HepG2 (cell line): ENCODE measurements around the gene PSMC4. TPM values are rescaled to one million over a fixed set of nuclear protein-coding genes. Genes with fewer than 3 reads are reported as not detected.

Experiments used
- AGO2 ChIP-seq: fragments of 200-400 bp; formaldehyde crosslinking; optimal IDR thresholded peaks from 2 replicates; pipeline ENCODE3; 2017; ENCODE audit warnings: mild to moderate bottlenecking, low read depth, low read length, moderate library complexity
- DNMT3B ChIP-seq: conservative IDR thresholded peaks from 2 replicates; pipeline ENCODE4 v1.6.1; 2016; ENCODE audit warnings: missing biosample characterization, control low read depth
- EP300 ChIP-seq, 3 experiments: sonication (generic) in 1 of 3; formaldehyde crosslinking in 1 of 3; IDR thresholded peaks; 2 replicates each; pipeline versions ENCODE4 v1.5.1 to v1.6.1; 2011 to 2020; ENCODE audit warnings: low read depth in 2 of 3, low read length in 2 of 3, borderline replicate concordance in 1 of 3, improper control_type of control experiment in 1 of 3, mild to moderate bottlenecking in 1 of 3, missing genetic modification reagents in 1 of 3, moderate library complexity in 1 of 3
- KDM5A ChIP-seq: fragments of 200-600 bp; sonication (generic); IDR thresholded peaks from 2 replicates; pipeline ENCODE4 v1.7.0; 2018; ENCODE audit warnings: antibody characterized with exemption, mild to moderate bottlenecking, low read length, borderline replicate concordance
- NCOA5 ChIP-seq: sonication (generic); formaldehyde crosslinking; IDR thresholded peaks from 2 replicates; pipeline ENCODE4 v1.4.0; 2020; ENCODE audit warnings: missing genetic modification reagents
- RFX1 ChIP-seq: fragments of 450-650 bp; IDR thresholded peaks from 2 replicates; pipeline ENCODE4 v1.6.1; 2017
- RXRA ChIP-seq: sonication (generic); formaldehyde crosslinking; IDR thresholded peaks from 2 replicates; pipeline ENCODE4 v1.5.1; 2020; ENCODE audit warnings: missing genetic modification reagents
- RXRB ChIP-seq: IDR thresholded peaks from 2 replicates; pipeline ENCODE4 v1.6.1; 2016; ENCODE audit warnings: borderline replicate concordance, missing genetic modification reagents, missing compliant biosample characterization
- ZNF562 ChIP-seq: sonication (generic); formaldehyde crosslinking; IDR thresholded peaks from 2 replicates; pipeline ENCODE4 v1.8.0; 2022; ENCODE audit warnings: missing genetic modification reagents, borderline replicate concordance
- ZNF605 ChIP-seq: sonication (generic); formaldehyde crosslinking; IDR thresholded peaks from 2 replicates; pipeline ENCODE4 v1.8.0; 2022; ENCODE audit warnings: mild to moderate bottlenecking, missing genetic modification reagents
- ZNF615 ChIP-seq: sonication (generic); formaldehyde crosslinking; IDR thresholded peaks from 2 replicates; pipeline ENCODE4 v1.5.0; 2020; ENCODE audit warnings: mild to moderate bottlenecking, missing genetic modification reagents, borderline replicate concordance
- ZNF737 ChIP-seq: sonication (generic); formaldehyde crosslinking; IDR thresholded peaks from 2 replicates; pipeline ENCODE4 v1.5.0; 2020; ENCODE audit warnings: missing genetic modification reagents, mild to moderate bottlenecking, borderline replicate concordance
- polyA plus RNA-seq, 8 experiments: library from polyadenylated mRNA; depleted of rRNA in 3 of 8; stranded (reverse) in 7 of 8; unstranded in 1 of 8; fragments of >200 nt; fragmentation: Illumina TruSeq in 4 of 8; extraction: Trizol in 4 of 8; gene quantifications; 2 replicates each; pipeline versions ENCODE4 v1.2.1 to v1.2.3, GENCODE V29; 2011 to 2016; ENCODE audit warnings: low read depth in 4 of 8, missing spikeins in 1 of 8, mixed read lengths in 1 of 8; ENCODE audit not compliant: insufficient read depth in 1 of 8
- total RNA-seq, 5 experiments: library from RNA; depleted of rRNA; stranded (reverse); fragments of >200 nt; fragmentation: Illumina TruSeq; extraction: Trizol; gene quantifications; 2 replicates each; pipeline ENCODE4 v1.2.3, GENCODE V29; 2016; ENCODE audit warnings: low read depth in 1 of 5
- TF ChIP-seq, protein P1 (sequence below), 2 experiments: fragments of 450-650 bp in 1 of 2; sonication (generic) in 1 of 2; formaldehyde crosslinking; IDR thresholded peaks; 2 replicates each; pipeline versions ENCODE4 v1.5.0 to v1.8.0; 2020 to 2022; ENCODE audit warnings: mild to moderate bottlenecking in 1 of 2, missing genetic modification reagents in 1 of 2
- TF ChIP-seq, protein P2 (sequence below), 2 experiments: sonication (generic) in 1 of 2; formaldehyde crosslinking in 1 of 2; IDR thresholded peaks; 2 replicates each; pipeline versions ENCODE4 v1.6.1 to v1.9.0; 2014 to 2022; ENCODE audit warnings: antibody characterized with exemption in 1 of 2, borderline replicate concordance in 1 of 2, inconsistent platforms in 1 of 2, low read depth in 1 of 2, missing genetic modification reagents in 1 of 2
- TF ChIP-seq, protein P3 (sequence below): sonication (generic); formaldehyde crosslinking; IDR thresholded peaks from 2 replicates; pipeline ENCODE4 v1.4.0; 2020; ENCODE audit warnings: missing genetic modification reagents, borderline replicate concordance
- TF ChIP-seq, protein P4 (sequence below): IDR thresholded peaks from 2 replicates; pipeline ENCODE4 v1.6.1; 2012; ENCODE audit warnings: inconsistent platforms
- TF ChIP-seq, protein P5 (sequence below): sonication (generic); formaldehyde crosslinking; IDR thresholded peaks from 2 replicates; pipeline ENCODE4 v1.4.0; 2020; ENCODE audit warnings: mild to moderate bottlenecking, low read depth, missing genetic modification reagents

The PSMC4 gene
- total and polyA plus RNA-seq, 2 of the 13 experiments (the other 11 are each of a cell fraction or from before 2014, with no cell fraction given): 49.9 to 160 TPM

DNA sequence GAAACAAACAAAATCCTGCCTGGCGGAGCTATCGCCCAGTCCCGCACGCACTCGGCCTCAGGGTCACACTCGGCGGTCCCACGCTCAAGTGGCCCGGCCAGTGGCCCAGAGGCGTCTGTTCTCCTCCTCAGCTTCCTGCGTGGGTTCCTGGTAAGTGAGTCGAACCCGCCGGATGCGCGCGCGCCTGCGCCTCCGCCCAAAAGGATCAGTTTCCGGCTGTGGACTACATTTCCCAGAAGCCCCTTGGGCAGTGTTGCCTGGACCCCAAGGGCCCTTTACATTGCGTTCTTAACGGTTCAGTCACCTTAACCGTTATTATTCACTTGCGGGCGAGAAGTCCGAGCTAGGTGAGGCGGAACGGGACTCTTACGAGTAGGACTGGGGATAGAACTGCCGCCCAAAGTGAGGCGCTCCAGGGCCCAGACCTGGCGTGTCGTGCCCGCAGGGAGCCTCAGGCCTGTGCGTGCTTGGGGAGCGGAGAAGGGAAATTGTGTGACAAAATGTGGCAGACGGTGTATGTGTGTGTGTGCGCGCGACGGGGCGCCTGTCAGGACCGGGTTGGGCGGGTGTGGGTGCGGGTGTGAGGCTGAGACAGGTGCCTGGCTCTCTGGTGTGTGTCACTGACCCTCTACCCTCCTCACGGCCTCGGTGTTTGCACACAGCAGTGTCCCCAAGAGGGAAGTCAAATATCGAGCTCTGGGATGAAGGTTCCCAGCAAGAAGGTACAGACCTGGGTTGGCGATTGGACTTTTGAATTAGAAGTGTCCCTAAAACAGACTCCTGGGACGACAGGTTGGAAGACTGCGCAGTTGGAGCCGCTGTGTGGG is 26.1 kb downstream of the PSMC4 start, which contains the start of gene ZNF546 (continued):
- TF ChIP-seq, protein P1, sequence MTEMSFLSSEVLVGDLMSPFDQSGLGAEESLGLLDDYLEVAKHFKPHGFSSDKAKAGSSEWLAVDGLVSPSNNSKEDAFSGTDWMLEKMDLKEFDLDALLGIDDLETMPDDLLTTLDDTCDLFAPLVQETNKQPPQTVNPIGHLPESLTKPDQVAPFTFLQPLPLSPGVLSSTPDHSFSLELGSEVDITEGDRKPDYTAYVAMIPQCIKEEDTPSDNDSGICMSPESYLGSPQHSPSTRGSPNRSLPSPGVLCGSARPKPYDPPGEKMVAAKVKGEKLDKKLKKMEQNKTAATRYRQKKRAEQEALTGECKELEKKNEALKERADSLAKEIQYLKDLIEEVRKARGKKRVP (CRISPR knock-in tag; IDR thresholded peaks at IDR 0.05): peak in 1 of 2 experiments; percentile 23; a peak in 1 of 4 replicates
- TF ChIP-seq RFX1: no peak
- no peak for TF ChIP-seq ZNF737 (CRISPR knock-in tag)
- no peak; the same call in 1 of the 2 replicates for TF ChIP-seq DNMT3B
- TF ChIP-seq RXRB (CRISPR knock-in tag): 0 out of 2 replicates have a peak, but pooled peaks have one; percentile 48
- TF ChIP-seq ZNF562 (CRISPR knock-in tag): no peak
- TF ChIP-seq ZNF615 (CRISPR knock-in tag): no peak
- TF ChIP-seq EP300 (IDR thresholded peaks at IDR 0.05; ENCODE audit: low read depth in 2 of 2, low read length in 2 of 2): no peak
- no peak for TF ChIP-seq EP300 (CRISPR knock-in tag; IDR thresholded peaks at IDR 0.05; ENCODE audit: borderline replicate concordance)
- no peak; the same call in 1 of the 2 replicates for TF ChIP-seq RXRA (CRISPR knock-in tag)
- TF ChIP-seq, protein P2, sequence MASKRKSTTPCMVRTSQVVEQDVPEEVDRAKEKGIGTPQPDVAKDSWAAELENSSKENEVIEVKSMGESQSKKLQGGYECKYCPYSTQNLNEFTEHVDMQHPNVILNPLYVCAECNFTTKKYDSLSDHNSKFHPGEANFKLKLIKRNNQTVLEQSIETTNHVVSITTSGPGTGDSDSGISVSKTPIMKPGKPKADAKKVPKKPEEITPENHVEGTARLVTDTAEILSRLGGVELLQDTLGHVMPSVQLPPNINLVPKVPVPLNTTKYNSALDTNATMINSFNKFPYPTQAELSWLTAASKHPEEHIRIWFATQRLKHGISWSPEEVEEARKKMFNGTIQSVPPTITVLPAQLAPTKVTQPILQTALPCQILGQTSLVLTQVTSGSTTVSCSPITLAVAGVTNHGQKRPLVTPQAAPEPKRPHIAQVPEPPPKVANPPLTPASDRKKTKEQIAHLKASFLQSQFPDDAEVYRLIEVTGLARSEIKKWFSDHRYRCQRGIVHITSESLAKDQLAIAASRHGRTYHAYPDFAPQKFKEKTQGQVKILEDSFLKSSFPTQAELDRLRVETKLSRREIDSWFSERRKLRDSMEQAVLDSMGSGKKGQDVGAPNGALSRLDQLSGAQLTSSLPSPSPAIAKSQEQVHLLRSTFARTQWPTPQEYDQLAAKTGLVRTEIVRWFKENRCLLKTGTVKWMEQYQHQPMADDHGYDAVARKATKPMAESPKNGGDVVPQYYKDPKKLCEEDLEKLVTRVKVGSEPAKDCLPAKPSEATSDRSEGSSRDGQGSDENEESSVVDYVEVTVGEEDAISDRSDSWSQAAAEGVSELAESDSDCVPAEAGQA (IDR thresholded peaks at IDR 0.05; ENCODE audit: low read depth): peak; percentile 11; the same call in 1 of the 2 replicates
- TF ChIP-seq, protein P2 (CRISPR knock-in tag; IDR thresholded peaks at IDR 0.05; ENCODE audit: borderline replicate concordance): no peak
- TF ChIP-seq AGO2: peak; percentile 63
- TF ChIP-seq, protein P3, sequence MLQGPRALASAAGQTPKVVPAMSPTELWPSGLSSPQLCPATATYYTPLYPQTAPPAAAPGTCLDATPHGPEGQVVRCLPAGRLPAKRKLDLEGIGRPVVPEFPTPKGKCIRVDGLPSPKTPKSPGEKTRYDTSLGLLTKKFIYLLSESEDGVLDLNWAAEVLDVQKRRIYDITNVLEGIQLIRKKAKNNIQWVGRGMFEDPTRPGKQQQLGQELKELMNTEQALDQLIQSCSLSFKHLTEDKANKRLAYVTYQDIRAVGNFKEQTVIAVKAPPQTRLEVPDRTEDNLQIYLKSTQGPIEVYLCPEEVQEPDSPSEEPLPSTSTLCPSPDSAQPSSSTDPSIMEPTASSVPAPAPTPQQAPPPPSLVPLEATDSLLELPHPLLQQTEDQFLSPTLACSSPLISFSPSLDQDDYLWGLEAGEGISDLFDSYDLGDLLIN (CRISPR knock-in tag): peak; percentile 76; the same call in 1 of the 2 replicates
- peak; percentile 70 for TF ChIP-seq ZNF605 (CRISPR knock-in tag)
- no peak for TF ChIP-seq NCOA5
- TF ChIP-seq, protein P4, sequence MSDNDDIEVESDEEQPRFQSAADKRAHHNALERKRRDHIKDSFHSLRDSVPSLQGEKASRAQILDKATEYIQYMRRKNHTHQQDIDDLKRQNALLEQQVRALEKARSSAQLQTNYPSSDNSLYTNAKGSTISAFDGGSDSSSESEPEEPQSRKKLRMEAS: peak; percentile 56
- peak; percentile 62 for TF ChIP-seq KDM5A
- TF ChIP-seq, protein P5, sequence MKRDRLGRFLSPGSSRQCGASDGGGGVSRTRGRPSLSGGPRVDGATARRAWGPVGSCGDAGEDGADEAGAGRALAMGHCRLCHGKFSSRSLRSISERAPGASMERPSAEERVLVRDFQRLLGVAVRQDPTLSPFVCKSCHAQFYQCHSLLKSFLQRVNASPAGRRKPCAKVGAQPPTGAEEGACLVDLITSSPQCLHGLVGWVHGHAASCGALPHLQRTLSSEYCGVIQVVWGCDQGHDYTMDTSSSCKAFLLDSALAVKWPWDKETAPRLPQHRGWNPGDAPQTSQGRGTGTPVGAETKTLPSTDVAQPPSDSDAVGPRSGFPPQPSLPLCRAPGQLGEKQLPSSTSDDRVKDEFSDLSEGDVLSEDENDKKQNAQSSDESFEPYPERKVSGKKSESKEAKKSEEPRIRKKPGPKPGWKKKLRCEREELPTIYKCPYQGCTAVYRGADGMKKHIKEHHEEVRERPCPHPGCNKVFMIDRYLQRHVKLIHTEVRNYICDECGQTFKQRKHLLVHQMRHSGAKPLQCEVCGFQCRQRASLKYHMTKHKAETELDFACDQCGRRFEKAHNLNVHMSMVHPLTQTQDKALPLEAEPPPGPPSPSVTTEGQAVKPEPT (CRISPR knock-in tag): peak; percentile 75; the same call in 1 of the 2 replicates
